Activated CD4-positive, alpha-beta T cell treated with anti-CD3 and anti-CD28 coated beads for 24 hours (primary cell): ENCODE measurements around the gene ZNF544.
A peak's percentile ranks its signal among the peaks of the same experiment; 100 is the strongest.
"Not testable (repeated sequence)": the region's sequence is repeated elsewhere in the genome, so short reads cannot be mapped to it uniquely, and the experiment has no call there.

Experiments used
- DNase-seq, 2 donors: peaks; one replicate each; pipeline ENCODE4 v3.0.0-alpha.2; 2020; ENCODE audit warnings: low read depth in 2 of 2

ZNF544 gene

GRCh38 chr19:58305065-58305931, 76.6 kb downstream of the ZNF544 start, which contains the start of gene ERVK3-1:
Gene ERVK3-1 (plus strand): TSS chr19:58305377. CDS start chr19:58312169, 6,792 bp downstream.
- peak; percentile 87 to 90 for DNase-seq

GRCh38 chr19:58305932-58306323, 77.2 kb downstream of the ZNF544 start:
- DNase-seq = no peak

- DNase-seq = no peak
Measured at GRCh38 chr19:58307736-58308135, 79.0 kb downstream of the ZNF544 start.

GRCh38 chr19:58310685-58311084, 82.0 kb downstream of the ZNF544 start:
- not testable (repeated sequence) for DNase-seq

- DNase-seq = no peak
Measured at GRCh38 chr19:58311345-58311865, 82.7 kb downstream of the ZNF544 start.
